ENCODE results near the gene MED16.

MED16 gene

DNA sequence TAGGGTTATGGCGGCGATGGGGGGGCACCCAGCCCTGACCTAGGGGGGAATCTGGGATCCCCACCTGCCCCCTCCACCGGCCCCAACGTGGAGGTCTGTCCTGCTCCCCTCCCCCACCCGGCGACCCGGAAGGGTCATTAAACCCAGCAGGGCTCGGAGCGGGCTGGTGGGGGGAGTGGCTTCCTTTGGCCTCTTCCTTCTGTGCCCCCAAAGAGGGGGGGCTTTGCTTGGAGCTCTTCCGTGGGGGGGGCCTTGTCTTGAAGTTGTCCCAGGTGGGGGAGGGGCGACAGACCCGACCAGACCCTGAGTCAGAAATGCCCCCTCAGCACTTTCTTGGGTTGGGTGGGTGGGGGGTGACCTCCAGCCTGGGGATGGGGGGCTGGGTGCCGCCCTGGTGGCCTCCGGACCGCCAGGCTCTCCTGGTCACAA lies 34.4 kb upstream of the MED16 start:
- peak overlapping the region; percentile 86 for H3K27ac ChIP-seq (ENCODE audit: low read depth, low read length, severe bottlenecking)
- H3K4me3 ChIP-seq (ENCODE audit: extremely low read depth, insufficient read depth, low read length, poor library complexity, severe bottlenecking) = peak overlapping the region; percentile 99
- H3K9me3 ChIP-seq (ENCODE audit: control insufficient read depth, low read length) = no peaks in the 10 kb centered on the region
- H3K4me1 ChIP-seq (ENCODE audit: control insufficient read depth, insufficient read depth, low read length, poor library complexity, severe bottlenecking) = peaks cover 5% of the 10 kb centered on the region
- peaks cover 47% of the 10 kb centered on the region for H3K36me3 ChIP-seq (ENCODE audit: control insufficient read depth, insufficient read depth, low read length)
- WGBS, 2 experiments (ENCODE audit: insufficient coverage in 2 of 2) = 2% methylated on average over 6 of the region's 15 CpGs; no CpG with 5 or more reads in 1 of the 2 experiments

DNA sequence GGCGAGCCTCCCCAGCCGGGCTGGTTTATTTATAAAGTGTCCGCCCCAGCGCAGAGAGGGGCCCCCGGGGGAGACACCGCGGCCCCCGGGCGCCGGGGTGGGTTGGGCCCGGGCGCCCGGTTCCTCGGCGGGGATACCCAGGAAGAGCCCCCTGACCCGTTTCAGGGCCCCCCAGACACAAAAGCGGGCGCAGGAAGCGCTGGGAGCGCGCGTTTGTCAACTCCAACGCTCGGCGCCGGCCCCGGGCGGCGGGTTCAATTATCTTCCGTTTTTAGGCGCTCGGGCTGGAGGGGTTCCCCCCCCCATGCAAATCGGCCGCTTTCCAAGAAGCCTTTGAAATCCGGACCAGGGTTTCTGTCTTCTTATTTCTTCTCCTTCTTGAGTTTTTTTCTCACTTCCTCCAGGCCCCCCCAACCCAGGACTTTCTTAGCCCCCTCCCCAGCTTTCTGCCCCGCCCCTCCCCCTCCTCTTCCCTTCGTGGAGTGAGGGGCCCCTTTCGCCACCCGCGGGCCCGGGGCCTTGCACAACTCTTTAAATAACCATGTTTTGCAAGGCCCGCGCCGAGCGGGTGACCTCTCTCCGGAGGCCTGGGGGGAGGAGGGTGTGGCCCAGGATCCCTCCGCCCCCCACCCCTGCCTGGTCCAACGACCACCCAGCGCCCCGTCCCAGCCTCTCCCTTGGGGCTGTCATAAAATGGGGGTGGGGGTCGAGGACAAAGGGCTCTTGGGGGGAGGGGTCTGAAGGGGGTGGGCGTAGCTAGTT lies 33.8 kb upstream of the MED16 start:
- H3K36me3 ChIP-seq (ENCODE audit: control insufficient read depth, insufficient read depth, low read length) = peaks cover 41% of the 10 kb centered on the region
- H3K4me1 ChIP-seq (ENCODE audit: control insufficient read depth, insufficient read depth, low read length, poor library complexity, severe bottlenecking) = peaks cover 4% of the 10 kb centered on the region
- H3K9me3 ChIP-seq (ENCODE audit: control insufficient read depth, low read length) = no peaks in the 10 kb centered on the region
- peak overlapping the region; percentile 86 for H3K27ac ChIP-seq (ENCODE audit: low read depth, low read length, severe bottlenecking)
- peak overlapping the region; percentile 99 for H3K4me3 ChIP-seq (ENCODE audit: extremely low read depth, insufficient read depth, low read length, poor library complexity, severe bottlenecking)
- 0% methylated on average over 30 to 33 of the region's 52 CpGs for WGBS, 2 experiments (ENCODE audit: insufficient coverage in 2 of 2)

- 0% methylated on average over 1 to 7 of the region's 21 CpGs for whole genome bisulfite sequencing, 2 experiments (ENCODE audit: insufficient coverage in 2 of 2)
- H3K4me1 ChIP-seq (ENCODE audit: control insufficient read depth, insufficient read depth, low read length, poor library complexity, severe bottlenecking) = peaks cover 4% of the 10 kb centered on the region
Measured at GRCh38 chr19:926323-926588, 33.3 kb upstream of the MED16 start.

DNA sequence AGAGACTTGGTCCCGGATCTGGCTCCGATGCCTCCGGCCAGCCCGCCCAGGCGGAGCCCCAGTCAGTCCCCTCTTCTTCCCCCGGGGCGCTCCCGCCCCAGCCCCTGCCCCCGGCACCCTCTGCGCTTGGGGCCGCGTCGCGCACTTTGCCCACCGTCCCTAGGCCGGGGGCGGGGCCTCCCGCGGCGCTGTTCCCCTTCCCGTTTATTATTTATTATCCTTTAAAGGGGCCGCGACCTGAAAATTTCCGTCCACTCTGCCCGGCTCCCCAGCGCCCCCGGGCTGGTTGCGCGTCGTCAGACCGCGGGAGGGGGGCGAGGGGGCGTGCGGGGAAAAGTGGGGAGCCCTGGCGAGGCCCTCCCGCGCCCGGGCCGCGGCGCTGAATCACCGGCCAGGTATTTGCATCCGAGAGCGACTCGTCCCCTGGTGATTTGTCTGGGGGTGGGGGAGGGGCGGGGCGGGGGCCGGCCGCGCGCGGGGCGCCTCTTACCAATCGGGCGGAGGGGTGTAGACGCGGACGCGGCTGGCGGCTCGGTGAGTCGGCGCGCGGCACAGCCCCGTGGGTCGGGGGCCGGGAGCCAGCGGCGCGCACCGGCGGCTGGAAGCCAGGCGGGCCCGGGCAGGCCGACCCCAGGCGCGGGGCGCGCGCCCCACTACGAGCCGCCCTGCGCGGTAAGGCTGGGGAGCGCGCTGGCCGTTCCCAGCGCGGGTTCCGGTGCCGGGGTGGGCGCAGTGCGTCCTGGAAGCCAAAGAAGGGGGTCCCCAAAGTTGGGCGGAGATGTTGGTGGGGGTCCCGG lies 32.7 kb upstream of the MED16 start, which contains the start of gene ARID3A:
TSS of gene ARID3A (plus strand) at position 510 of the 797 bp plus-strand sequence. CDS start 3,494 bp downstream, outside the sequence.
- WGBS, 2 experiments (ENCODE audit: insufficient coverage in 2 of 2) = 0% methylated on average over 46 to 71 of the region's 97 CpGs
- H3K36me3 ChIP-seq (ENCODE audit: control insufficient read depth, insufficient read depth, low read length) = peaks cover 32% of the 10 kb centered on the region
- peak within 1 kb of the TSS; percentile 95 for H3K27ac ChIP-seq (ENCODE audit: low read depth, low read length, severe bottlenecking)
- peaks cover 4% of the 10 kb centered on the region for H3K4me1 ChIP-seq (ENCODE audit: control insufficient read depth, insufficient read depth, low read length, poor library complexity, severe bottlenecking)
- H3K4me3 ChIP-seq (ENCODE audit: extremely low read depth, insufficient read depth, low read length, poor library complexity, severe bottlenecking) = peak within 1 kb of the TSS; percentile 99
- H3K9me3 ChIP-seq (ENCODE audit: control insufficient read depth, low read length) = no peaks in the 10 kb centered on the region

More at GRCh38 chr19:926323-926588, 33.3 kb upstream of the MED16 start:
- Histone ChIP-seq H3K27ac (ENCODE audit: low read depth, low read length, severe bottlenecking) (peak overlapping the region; percentile 86), H3K4me3 (ENCODE audit: extremely low read depth, insufficient read depth, low read length, poor library complexity, severe bottlenecking) (peak overlapping the region; percentile 99), H3K9me3 (ENCODE audit: control insufficient read depth, low read length) (no peaks in the 10 kb centered on the region), H3K36me3 (ENCODE audit: control insufficient read depth, insufficient read depth, low read length) (peaks cover 37% of the 10 kb centered on the region)

- H3K4me1 ChIP-seq (ENCODE audit: control insufficient read depth, insufficient read depth, low read length, poor library complexity, severe bottlenecking) = peaks cover 4% of the 10 kb centered on the region
- peak overlapping the region; percentile 99 for H3K4me3 ChIP-seq (ENCODE audit: extremely low read depth, insufficient read depth, low read length, poor library complexity, severe bottlenecking)
- H3K36me3 ChIP-seq (ENCODE audit: control insufficient read depth, insufficient read depth, low read length) = peaks cover 27% of the 10 kb centered on the region
- 1% methylated on average over 34 to 35 of the region's 39 CpGs for WGBS, 2 experiments (ENCODE audit: insufficient coverage in 2 of 2)
- H3K9me3 ChIP-seq (ENCODE audit: control insufficient read depth, low read length) = no peaks in the 10 kb centered on the region
- peak overlapping the region; percentile 95 for H3K27ac ChIP-seq (ENCODE audit: low read depth, low read length, severe bottlenecking)
Measured at GRCh38 chr19:925087-925525, 32.1 kb upstream of the MED16 start.

DNA sequence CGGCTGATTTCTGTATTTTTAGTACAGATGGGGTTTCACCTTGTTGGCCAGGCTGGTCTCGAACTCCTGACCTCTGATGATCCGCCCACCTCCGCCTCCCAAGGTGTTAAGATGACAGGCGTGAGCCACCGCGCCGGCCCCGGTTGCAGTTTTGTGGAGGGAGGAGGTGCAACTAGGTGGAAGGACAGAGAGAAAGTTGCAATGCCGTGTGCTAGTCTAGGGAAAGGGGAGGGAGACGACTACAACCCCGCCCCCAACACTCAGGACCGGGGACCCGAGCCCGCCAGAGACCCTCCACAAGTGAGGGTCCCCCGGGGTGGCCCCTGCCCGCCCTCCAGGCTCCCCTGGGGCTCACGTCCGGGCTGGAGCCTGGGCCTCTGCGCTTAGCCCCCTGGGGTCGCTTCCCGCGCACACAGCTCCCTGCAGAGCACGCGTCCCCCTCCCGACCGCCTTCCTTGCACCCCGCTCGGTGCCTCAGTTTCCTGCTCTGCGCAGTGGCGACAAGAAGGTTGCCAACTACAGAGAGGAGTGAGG lies 31.6 kb upstream of the MED16 start:
- 8 to 16% methylated on average over 24 to 26 of the region's 31 CpGs for WGBS, 2 experiments (ENCODE audit: insufficient coverage in 2 of 2)
- Histone ChIP-seq H3K36me3 (ENCODE audit: control insufficient read depth, insufficient read depth, low read length) (peaks cover 22% of the 10 kb centered on the region), H3K4me1 (ENCODE audit: control insufficient read depth, insufficient read depth, low read length, poor library complexity, severe bottlenecking) (peaks cover 4% of the 10 kb centered on the region), H3K4me3 (ENCODE audit: extremely low read depth, insufficient read depth, low read length, poor library complexity, severe bottlenecking) (peak overlapping the region; percentile 99), H3K9me3 (ENCODE audit: control insufficient read depth, low read length) (no peaks in the 10 kb centered on the region), H3K27ac (ENCODE audit: low read depth, low read length, severe bottlenecking) (peak overlapping the region; percentile 95)

DNA sequence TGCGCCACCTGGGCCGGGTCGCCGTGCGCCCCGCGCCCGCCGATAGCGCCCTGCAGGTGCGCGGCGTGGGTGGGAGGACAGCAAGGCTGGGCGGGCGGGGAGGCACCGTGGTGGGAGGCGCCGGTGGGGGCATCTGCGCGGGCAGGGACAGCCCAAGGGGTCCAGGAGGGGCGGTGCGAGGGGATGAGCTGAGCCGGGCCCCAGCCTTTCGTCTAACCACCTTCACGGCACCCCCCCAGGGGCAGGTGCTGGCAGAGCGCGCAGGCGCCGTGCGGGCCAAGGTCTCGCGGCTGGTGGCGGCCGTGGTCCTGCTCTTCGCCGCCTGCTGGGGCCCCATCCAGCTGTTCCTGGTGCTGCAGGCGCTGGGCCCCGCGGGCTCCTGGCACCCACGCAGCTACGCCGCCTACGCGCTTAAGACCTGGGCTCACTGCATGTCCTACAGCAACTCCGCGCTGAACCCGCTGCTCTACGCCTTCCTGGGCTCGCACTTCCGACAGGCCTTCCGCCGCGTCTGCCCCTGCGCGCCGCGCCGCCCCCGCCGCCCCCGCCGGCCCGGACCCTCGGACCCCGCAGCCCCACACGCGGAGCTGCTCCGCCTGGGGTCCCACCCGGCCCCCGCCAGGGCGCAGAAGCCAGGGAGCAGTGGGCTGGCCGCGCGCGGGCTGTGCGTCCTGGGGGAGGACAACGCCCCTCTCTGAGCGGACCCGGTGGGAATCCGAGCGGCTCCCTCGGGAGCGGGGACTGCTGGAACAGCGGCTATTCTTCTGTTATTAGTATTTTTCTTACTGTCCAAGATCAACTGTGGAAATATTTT lies 27.3 kb upstream of the MED16 start:
- Histone ChIP-seq H3K4me3 (ENCODE audit: extremely low read depth, insufficient read depth, low read length, poor library complexity, severe bottlenecking) (peak overlapping the region; percentile 11), H3K27ac (ENCODE audit: low read depth, low read length, severe bottlenecking) (no peak overlapping the region), H3K4me1 (ENCODE audit: control insufficient read depth, insufficient read depth, low read length, poor library complexity, severe bottlenecking) (peaks cover 4% of the 10 kb centered on the region), H3K36me3 (ENCODE audit: control insufficient read depth, insufficient read depth, low read length) (no peaks in the 10 kb centered on the region), H3K9me3 (ENCODE audit: control insufficient read depth, low read length) (no peaks in the 10 kb centered on the region)
- WGBS, 2 experiments (ENCODE audit: insufficient coverage in 2 of 2) = 5% methylated on average over 50 to 55 of the region's 84 CpGs

DNA sequence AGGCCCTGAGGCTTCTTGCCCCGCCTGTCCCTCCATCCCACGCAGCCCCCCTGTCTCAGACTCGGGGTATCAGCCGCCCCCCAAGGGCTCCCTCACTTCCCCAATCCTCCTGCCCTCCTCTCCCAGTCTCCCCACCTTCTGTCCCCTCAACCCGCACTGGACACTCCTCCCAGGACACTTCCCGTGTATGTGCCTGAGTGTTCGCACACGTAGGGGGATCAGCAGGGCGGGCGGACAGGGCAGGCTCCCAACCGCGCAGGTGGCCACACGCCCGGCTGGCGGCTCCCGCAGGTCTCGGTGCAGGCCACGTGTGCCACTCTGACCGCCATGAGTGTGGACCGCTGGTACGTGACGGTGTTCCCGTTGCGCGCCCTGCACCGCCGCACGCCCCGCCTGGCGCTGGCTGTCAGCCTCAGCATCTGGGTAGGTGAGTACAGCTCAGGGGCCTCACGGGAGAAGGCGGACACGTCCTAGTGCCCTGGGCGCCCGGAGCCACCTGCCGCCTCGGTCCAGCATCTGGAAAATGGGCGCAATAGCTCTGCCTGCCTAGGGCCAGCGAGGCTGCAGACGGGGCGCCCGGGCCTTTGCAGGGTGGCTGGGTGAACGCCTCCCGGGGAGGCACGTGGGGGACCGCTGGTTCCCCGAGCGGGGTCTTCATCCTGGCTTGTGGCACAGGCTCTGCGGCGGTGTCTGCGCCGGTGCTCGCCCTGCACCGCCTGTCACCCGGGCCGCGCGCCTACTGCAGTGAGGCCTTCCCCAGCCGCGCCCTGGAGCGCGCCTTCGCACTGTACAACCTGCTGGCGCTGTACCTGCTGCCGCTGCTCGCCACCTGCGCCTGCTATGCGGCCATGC lies 26.4 kb upstream of the MED16 start:
- WGBS, 2 experiments (ENCODE audit: insufficient coverage in 2 of 2) = 4 to 6% methylated on average over 66 of the region's 68 CpGs
- Histone ChIP-seq H3K27ac (ENCODE audit: low read depth, low read length, severe bottlenecking) (no peak overlapping the region), H3K4me3 (ENCODE audit: extremely low read depth, insufficient read depth, low read length, poor library complexity, severe bottlenecking) (no peak overlapping the region), H3K9me3 (ENCODE audit: control insufficient read depth, low read length) (no peaks in the 10 kb centered on the region), H3K4me1 (ENCODE audit: control insufficient read depth, insufficient read depth, low read length, poor library complexity, severe bottlenecking) (peaks cover 4% of the 10 kb centered on the region), H3K36me3 (ENCODE audit: control insufficient read depth, insufficient read depth, low read length) (no peaks in the 10 kb centered on the region)

- Histone ChIP-seq H3K4me3 (ENCODE audit: extremely low read depth, insufficient read depth, low read length, poor library complexity, severe bottlenecking) (no peak overlapping the region), H3K36me3 (ENCODE audit: control insufficient read depth, insufficient read depth, low read length) (no peaks in the 10 kb centered on the region), H3K9me3 (ENCODE audit: control insufficient read depth, low read length) (no peaks in the 10 kb centered on the region), H3K27ac (ENCODE audit: low read depth, low read length, severe bottlenecking) (no peak overlapping the region), H3K4me1 (ENCODE audit: control insufficient read depth, insufficient read depth, low read length, poor library complexity, severe bottlenecking) (no peaks in the 10 kb centered on the region)
- WGBS, 2 experiments (ENCODE audit: insufficient coverage in 2 of 2) = 3% methylated on average over 27 to 44 of the region's 58 CpGs
Measured at GRCh38 chr19:918481-919198, 25.7 kb upstream of the MED16 start.

Measured in mesodermal cell (in vitro differentiated cells).